ENCODE measurements around the gene NFIX. TPM values are rescaled to one million over a fixed set of nuclear protein-coding genes. Genes with fewer than 3 reads are reported as not detected.

The NFIX gene
- total RNA-seq, 4 donors from 2014 or later, result 39.8 to 55.8 (median 48.2) TPM

GRCh38 chr19:13097463-13098258 is 102.4 kb downstream of the NFIX start:
- peak in 1 of 2 donors; percentile 49 for DNase-seq (ENCODE audit: low spot score in 2 of 2)
- 12 to 21% methylated on average over 38 to 54 of the region's 69 CpGs for WGBS, 2 donors
- no peak for TF ChIP-seq EP300 (IDR thresholded peaks at IDR 0.05)
- peak overlapping the region; percentile 79 to 93 (median 86) for H3K27ac ChIP-seq
- H3K27me3 ChIP-seq, result no peaks in the 10 kb centered on the region
- no peaks in the 10 kb centered on the region for H3K9me3 ChIP-seq
- H3K4me1 ChIP-seq, result peaks cover 0 to 92% (median 64%) of the 10 kb centered on the region in 4 donors
- H3K36me3 ChIP-seq, result peaks cover 0 to 8% (median 0%) of the 10 kb centered on the region in 3 donors
- peak overlapping the region; percentile 29 to 57 (median 43) for H3K4me3 ChIP-seq

- Histone ChIP-seq H3K4me3 (peak overlapping the region; percentile 29 to 57 (median 43)), H3K27ac (peak overlapping the region; percentile 79 to 93 (median 86)), H3K9me3 (no peaks in the 10 kb centered on the region), H3K36me3 (peaks cover 0 to 8% (median 0%) of the 10 kb centered on the region in 3 donors), H3K4me1 (peaks cover 0 to 92% (median 62%) of the 10 kb centered on the region in 4 donors), H3K27me3 (no peaks in the 10 kb centered on the region)
- 6 to 16% methylated on average over 31 to 45 of the region's 58 CpGs for WGBS, 2 donors
- no peak for DNase-seq (ENCODE audit: low spot score in 2 of 2)
- peak in 1 of 2 donors; percentile 23 for TF ChIP-seq EP300 (IDR thresholded peaks at IDR 0.05)
- no peak for TF ChIP-seq CTCF (IDR thresholded peaks at IDR 0.05)
Observed at GRCh38 chr19:13098277-13099072, 103.2 kb downstream of the NFIX start.

DNA sequence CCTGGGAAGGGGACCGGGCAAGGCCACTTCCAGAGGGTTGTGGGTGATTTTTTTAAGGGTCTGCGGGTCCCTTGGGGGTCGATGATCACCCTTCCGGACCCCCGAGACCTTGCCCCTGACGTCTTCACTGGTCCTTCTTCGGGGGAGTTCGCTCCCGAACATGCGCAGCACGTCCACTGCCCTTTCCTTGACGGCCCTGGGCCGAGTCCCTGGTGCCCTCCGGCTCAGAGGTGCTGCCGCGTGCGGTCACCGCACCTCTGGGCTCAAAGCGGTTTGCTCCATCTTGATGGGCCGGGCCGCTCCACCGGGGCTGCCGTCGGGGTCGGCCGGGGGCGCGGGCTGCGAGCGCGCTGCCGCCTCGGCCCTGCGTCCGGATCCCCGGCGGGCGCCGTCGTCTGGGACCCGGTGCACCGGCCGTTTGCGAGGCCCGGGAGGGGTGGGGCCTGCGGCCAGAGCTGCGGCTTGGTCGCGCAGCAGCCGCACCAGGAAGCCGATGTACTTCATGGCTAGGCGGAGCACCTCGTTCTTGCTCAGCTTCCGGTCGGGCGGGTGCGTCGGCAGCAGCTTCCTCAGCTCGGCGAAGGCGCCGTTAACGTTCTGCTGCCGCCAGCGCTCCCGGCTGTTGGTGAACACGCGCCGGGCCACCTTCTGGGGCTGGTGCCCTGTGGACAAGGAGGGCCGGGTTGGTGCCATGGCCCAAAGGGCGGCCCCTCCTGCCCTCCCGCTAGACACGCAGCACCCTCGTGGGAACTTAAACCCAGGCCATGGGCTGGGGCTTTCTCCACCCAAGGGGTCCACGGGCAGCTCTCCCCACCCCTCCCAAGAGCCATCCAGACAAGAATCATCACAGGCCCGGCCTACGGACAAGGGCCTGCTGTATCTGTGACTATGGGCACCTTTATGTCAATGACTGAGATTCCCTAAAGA is 104.1 kb downstream of the NFIX start:
- no peaks in the 10 kb centered on the region for H3K27me3 ChIP-seq
- H3K4me1 ChIP-seq, result peaks cover 0 to 92% (median 58%) of the 10 kb centered on the region in 4 donors
- peaks cover 0 to 8% (median 0%) of the 10 kb centered on the region in 3 donors for H3K36me3 ChIP-seq
- H3K4me3 ChIP-seq, result peak overlapping the region; percentile 29 to 57 (median 43)
- 18 to 41% methylated on average over 50 to 51 of the region's 77 CpGs for WGBS, 2 donors
- H3K27ac ChIP-seq, result peak overlapping the region; percentile 79 to 93 (median 86)
- peak in 1 of 2 donors; percentile 52 for DNase-seq (ENCODE audit: low spot score in 2 of 2)
- H3K9me3 ChIP-seq, result no peaks in the 10 kb centered on the region
- no peak for TF ChIP-seq CTCF (IDR thresholded peaks at IDR 0.05)
- TF ChIP-seq EP300 (IDR thresholded peaks at IDR 0.05), result peak in 1 of 2 donors; percentile 55
- peak in 1 of 2 donors; percentile 41 for TF ChIP-seq POLR2A (IDR thresholded peaks at IDR 0.05)

- TF ChIP-seq CTCF (IDR thresholded peaks at IDR 0.05), result no peak
- TF ChIP-seq POLR2A (IDR thresholded peaks at IDR 0.05), result no peak
- no peak for TF ChIP-seq EP300 (IDR thresholded peaks at IDR 0.05)
- 70 to 80% methylated on average over 11 to 12 of the region's 12 CpGs for WGBS, 2 donors
- Histone ChIP-seq H3K4me3 (peak overlapping the region in 3 of 4 donors; percentile 24 to 57 (median 43)), H3K27me3 (no peaks in the 10 kb centered on the region), H3K36me3 (peaks cover 0 to 10% (median 0%) of the 10 kb centered on the region in 3 donors), H3K9me3 (no peaks in the 10 kb centered on the region), H3K27ac (peak overlapping the region in 3 of 4 donors; percentile 84 to 93 (median 88)), H3K4me1 (peaks cover 0 to 88% (median 51%) of the 10 kb centered on the region in 4 donors)
- no peak for DNase-seq (ENCODE audit: low spot score in 2 of 2)
Observed at GRCh38 chr19:13100031-13100588, 104.8 kb downstream of the NFIX start.

Data from tibial nerve (tissue), 4 donors.